HepG2 (cell line): ENCODE results near the gene ZNF276. TPM values are rescaled to one million over a fixed set of nuclear protein-coding genes. Genes with fewer than 3 reads are reported as not detected.

ENCODE experiments used
- CBFB ChIP-seq: sonication (generic); formaldehyde crosslinking; IDR thresholded peaks from 2 replicates; pipeline ENCODE4 v1.4.0; 2020; ENCODE audit warnings: missing genetic modification reagents
- FIP1L1 ChIP-seq: fragments of 200-400 bp; formaldehyde crosslinking; IDR thresholded peaks from 2 replicates; pipeline ENCODE4 v1.6.1; 2018; ENCODE audit warnings: low read depth, mild to moderate bottlenecking, low read length, moderate library complexity, borderline replicate concordance; ENCODE audit not compliant: insufficient read depth
- GLI4 ChIP-seq: sonication (generic); formaldehyde crosslinking; IDR thresholded peaks from 2 replicates; pipeline ENCODE4 v1.5.1; 2020; ENCODE audit warnings: missing genetic modification reagents, mild to moderate bottlenecking, moderate library complexity, borderline replicate concordance
- GTF2F1 ChIP-seq: fragments of 150-350 bp; IDR thresholded peaks from 2 replicates; pipeline ENCODE4 v1.6.1; 2014; ENCODE audit warnings: low read length
- SOX6 ChIP-seq, 2 experiments: fragments of 450-650 bp in 1 of 2; sonication (generic) in 1 of 2; formaldehyde crosslinking in 1 of 2; IDR thresholded peaks; 2 replicates each; pipeline versions ENCODE4 v1.4.0 to v1.6.1; 2017 to 2020; ENCODE audit warnings: antibody characterized with exemption in 1 of 2, mild to moderate bottlenecking in 1 of 2, missing genetic modification reagents in 1 of 2
- SP4 ChIP-seq: sonication (generic); formaldehyde crosslinking; IDR thresholded peaks from 2 replicates; pipeline ENCODE4 v1.8.1; 2023; ENCODE audit warnings: mild to moderate bottlenecking, missing genetic modification reagents
- THAP8 ChIP-seq: sonication (generic); formaldehyde crosslinking; IDR thresholded peaks from 2 replicates; pipeline ENCODE4 v1.5.1; 2020; ENCODE audit warnings: missing genetic modification reagents, mild to moderate bottlenecking, borderline replicate concordance
- ZNF207 ChIP-seq: fragments of 450-650 bp; IDR thresholded peaks from 2 replicates; pipeline ENCODE4 v1.6.1; 2016; ENCODE audit warnings: antibody characterized with exemption, borderline replicate concordance
- ZNF253 ChIP-seq: sonication (generic); formaldehyde crosslinking; IDR thresholded peaks from 2 replicates; pipeline ENCODE4 v1.8.0; 2022; ENCODE audit warnings: mild to moderate bottlenecking, missing genetic modification reagents, borderline replicate concordance
- ZNF33A ChIP-seq: sonication (generic); formaldehyde crosslinking; IDR thresholded peaks from 2 replicates; pipeline ENCODE4 v1.5.1; 2020; ENCODE audit warnings: missing genetic modification reagents, mild to moderate bottlenecking, moderate library complexity, borderline replicate concordance
- ZNF552 ChIP-seq: sonication (generic); formaldehyde crosslinking; IDR thresholded peaks from 2 replicates; pipeline ENCODE4 v1.9.0; 2022; ENCODE audit warnings: missing genetic modification reagents, mild to moderate bottlenecking, borderline replicate concordance
- polyA plus RNA-seq, 8 experiments: library from polyadenylated mRNA; depleted of rRNA in 3 of 8; stranded (reverse) in 7 of 8; unstranded in 1 of 8; fragments of >200 nt; fragmentation: Illumina TruSeq in 4 of 8; extraction: Trizol in 4 of 8; gene quantifications; 2 replicates each; pipeline versions ENCODE4 v1.2.1 to v1.2.3, GENCODE V29; 2011 to 2016; ENCODE audit warnings: low read depth in 4 of 8, missing spikeins in 1 of 8, mixed read lengths in 1 of 8; ENCODE audit not compliant: insufficient read depth in 1 of 8
- total RNA-seq, 5 experiments: library from RNA; depleted of rRNA; stranded (reverse); fragments of >200 nt; fragmentation: Illumina TruSeq; extraction: Trizol; gene quantifications; 2 replicates each; pipeline ENCODE4 v1.2.3, GENCODE V29; 2016; ENCODE audit warnings: low read depth in 1 of 5
- TF ChIP-seq, protein P1 (sequence below): sonication (generic); formaldehyde crosslinking; IDR thresholded peaks from 2 replicates; pipeline ENCODE4 v1.9.0; 2021; ENCODE audit warnings: missing genetic modification reagents, borderline replicate concordance
- TF ChIP-seq, protein P2 (sequence below): sonication (generic); formaldehyde crosslinking; conservative IDR thresholded peaks from 2 replicates; pipeline ENCODE4 v1.8.0; 2022; ENCODE audit warnings: low read depth, missing genetic modification reagents
- TF ChIP-seq, protein P3 (sequence below): sonication (generic); formaldehyde crosslinking; IDR thresholded peaks from 2 replicates; pipeline ENCODE4 v1.8.1; 2023; ENCODE audit warnings: mild to moderate bottlenecking, missing genetic modification reagents
- TF ChIP-seq, protein P4 (sequence below): IDR thresholded peaks from 2 replicates; pipeline ENCODE4 v1.6.1; 2016; ENCODE audit warnings: mild to moderate bottlenecking
- TF ChIP-seq, protein P5 (sequence below): sonication (generic); formaldehyde crosslinking; conservative IDR thresholded peaks from 2 replicates; pipeline ENCODE4 v1.5.0; 2020; ENCODE audit warnings: missing genetic modification reagents

ZNF276 gene
- total and polyA plus RNA-seq, 2 of the 13 experiments (the other 11 are each of a cell fraction or from before 2014, with no cell fraction given), result 17.7 to 18.0 TPM

DNA sequence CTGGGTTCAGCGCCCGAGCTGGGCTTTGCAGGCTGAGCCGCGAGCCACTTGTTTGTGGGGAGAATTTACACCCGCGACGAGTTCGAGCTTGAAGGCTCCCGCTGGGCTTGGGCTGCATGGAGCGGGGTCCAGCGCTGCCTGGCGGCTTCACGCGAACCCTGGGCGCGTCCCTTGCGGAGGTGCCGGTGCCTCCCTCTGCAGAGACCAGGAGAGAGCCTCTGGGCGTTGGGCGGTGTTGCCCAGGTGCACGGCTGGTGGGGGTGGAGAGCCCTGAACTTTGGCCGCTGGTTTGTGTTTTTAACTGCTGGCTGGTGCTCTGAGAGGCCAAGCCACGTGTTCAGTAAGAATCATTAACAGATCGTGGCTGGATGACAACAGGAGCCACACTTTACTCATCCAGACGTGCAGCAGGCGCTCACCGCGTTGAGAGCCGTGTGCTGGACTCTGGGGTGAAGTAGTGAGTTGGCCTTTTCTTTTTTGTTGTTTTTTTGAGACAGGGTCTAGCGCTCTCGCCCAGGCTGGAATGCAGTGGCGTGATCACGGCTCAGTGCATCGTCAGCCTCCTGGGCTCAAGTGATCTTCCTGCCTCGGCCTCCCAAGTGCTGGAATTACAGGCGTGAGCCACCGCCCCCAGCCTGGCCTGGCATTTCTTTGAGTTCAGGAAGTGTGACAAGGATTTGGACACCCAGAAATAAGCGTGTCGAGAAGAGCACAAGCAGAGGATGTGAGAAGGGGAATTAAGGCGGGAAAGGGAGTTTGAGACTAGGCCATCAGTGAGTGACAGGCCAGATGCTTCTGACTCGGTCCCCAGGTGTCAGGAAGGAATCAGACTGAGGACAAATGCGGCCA is 34.0 kb upstream of the ZNF276 start (continued):
- TF ChIP-seq, protein P1, sequence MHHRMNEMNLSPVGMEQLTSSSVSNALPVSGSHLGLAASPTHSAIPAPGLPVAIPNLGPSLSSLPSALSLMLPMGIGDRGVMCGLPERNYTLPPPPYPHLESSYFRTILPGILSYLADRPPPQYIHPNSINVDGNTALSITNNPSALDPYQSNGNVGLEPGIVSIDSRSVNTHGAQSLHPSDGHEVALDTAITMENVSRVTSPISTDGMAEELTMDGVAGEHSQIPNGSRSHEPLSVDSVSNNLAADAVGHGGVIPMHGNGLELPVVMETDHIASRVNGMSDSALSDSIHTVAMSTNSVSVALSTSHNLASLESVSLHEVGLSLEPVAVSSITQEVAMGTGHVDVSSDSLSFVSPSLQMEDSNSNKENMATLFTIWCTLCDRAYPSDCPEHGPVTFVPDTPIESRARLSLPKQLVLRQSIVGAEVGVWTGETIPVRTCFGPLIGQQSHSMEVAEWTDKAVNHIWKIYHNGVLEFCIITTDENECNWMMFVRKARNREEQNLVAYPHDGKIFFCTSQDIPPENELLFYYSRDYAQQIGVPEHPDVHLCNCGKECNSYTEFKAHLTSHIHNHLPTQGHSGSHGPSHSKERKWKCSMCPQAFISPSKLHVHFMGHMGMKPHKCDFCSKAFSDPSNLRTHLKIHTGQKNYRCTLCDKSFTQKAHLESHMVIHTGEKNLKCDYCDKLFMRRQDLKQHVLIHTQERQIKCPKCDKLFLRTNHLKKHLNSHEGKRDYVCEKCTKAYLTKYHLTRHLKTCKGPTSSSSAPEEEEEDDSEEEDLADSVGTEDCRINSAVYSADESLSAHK (CRISPR knock-in tag), result no peak
- peak; percentile 90; the same call in 1 of the 2 replicates for TF ChIP-seq ZNF552 (CRISPR knock-in tag)
- TF ChIP-seq, protein P2, sequence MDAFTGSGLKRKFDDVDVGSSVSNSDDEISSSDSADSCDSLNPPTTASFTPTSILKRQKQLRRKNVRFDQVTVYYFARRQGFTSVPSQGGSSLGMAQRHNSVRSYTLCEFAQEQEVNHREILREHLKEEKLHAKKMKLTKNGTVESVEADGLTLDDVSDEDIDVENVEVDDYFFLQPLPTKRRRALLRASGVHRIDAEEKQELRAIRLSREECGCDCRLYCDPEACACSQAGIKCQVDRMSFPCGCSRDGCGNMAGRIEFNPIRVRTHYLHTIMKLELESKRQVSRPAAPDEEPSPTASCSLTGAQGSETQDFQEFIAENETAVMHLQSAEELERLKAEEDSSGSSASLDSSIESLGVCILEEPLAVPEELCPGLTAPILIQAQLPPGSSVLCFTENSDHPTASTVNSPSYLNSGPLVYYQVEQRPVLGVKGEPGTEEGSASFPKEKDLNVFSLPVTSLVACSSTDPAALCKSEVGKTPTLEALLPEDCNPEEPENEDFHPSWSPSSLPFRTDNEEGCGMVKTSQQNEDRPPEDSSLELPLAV (CRISPR knock-in tag), result no peak
- TF ChIP-seq, protein P3, sequence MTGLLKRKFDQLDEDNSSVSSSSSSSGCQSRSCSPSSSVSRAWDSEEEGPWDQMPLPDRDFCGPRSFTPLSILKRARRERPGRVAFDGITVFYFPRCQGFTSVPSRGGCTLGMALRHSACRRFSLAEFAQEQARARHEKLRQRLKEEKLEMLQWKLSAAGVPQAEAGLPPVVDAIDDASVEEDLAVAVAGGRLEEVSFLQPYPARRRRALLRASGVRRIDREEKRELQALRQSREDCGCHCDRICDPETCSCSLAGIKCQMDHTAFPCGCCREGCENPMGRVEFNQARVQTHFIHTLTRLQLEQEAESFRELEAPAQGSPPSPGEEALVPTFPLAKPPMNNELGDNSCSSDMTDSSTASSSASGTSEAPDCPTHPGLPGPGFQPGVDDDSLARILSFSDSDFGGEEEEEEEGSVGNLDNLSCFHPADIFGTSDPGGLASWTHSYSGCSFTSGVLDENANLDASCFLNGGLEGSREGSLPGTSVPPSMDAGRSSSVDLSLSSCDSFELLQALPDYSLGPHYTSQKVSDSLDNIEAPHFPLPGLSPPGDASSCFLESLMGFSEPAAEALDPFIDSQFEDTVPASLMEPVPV, result peak; percentile 99
- no peak for TF ChIP-seq SOX6 (IDR thresholded peaks at IDR 0.05)
- TF ChIP-seq SOX6 (CRISPR knock-in tag; IDR thresholded peaks at IDR 0.05), result peak; percentile 98
- TF ChIP-seq ZNF253 (CRISPR knock-in tag), result no peak; the same call in 1 of the 2 replicates
- TF ChIP-seq, protein P4, sequence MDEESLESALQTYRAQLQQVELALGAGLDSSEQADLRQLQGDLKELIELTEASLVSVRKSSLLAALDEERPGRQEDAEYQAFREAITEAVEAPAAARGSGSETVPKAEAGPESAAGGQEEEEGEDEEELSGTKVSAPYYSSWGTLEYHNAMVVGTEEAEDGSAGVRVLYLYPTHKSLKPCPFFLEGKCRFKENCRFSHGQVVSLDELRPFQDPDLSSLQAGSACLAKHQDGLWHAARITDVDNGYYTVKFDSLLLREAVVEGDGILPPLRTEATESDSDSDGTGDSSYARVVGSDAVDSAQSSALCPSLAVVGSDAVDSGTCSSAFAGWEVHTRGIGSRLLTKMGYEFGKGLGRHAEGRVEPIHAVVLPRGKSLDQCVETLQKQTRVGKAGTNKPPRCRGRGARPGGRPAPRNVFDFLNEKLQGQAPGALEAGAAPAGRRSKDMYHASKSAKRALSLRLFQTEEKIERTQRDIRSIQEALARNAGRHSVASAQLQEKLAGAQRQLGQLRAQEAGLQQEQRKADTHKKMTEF, result peak; percentile 100
- TF ChIP-seq GLI4, result peak; percentile 98
- TF ChIP-seq, protein P5, sequence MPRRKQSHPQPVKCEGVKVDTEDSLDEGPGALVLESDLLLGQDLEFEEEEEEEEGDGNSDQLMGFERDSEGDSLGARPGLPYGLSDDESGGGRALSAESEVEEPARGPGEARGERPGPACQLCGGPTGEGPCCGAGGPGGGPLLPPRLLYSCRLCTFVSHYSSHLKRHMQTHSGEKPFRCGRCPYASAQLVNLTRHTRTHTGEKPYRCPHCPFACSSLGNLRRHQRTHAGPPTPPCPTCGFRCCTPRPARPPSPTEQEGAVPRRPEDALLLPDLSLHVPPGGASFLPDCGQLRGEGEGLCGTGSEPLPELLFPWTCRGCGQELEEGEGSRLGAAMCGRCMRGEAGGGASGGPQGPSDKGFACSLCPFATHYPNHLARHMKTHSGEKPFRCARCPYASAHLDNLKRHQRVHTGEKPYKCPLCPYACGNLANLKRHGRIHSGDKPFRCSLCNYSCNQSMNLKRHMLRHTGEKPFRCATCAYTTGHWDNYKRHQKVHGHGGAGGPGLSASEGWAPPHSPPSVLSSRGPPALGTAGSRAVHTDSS (CRISPR knock-in tag), result peak; percentile 38; the same call in 1 of the 2 replicates
- peak; percentile 93; the same call in 1 of the 2 replicates for TF ChIP-seq THAP8
- no peak for TF ChIP-seq GTF2F1
- TF ChIP-seq ZNF33A (CRISPR knock-in tag), result peak; percentile 85; the same call in 1 of the 2 replicates
- peak; percentile 71; the same call in 1 of the 2 replicates for TF ChIP-seq CBFB
- TF ChIP-seq ZNF207, result no peak
- TF ChIP-seq FIP1L1, result 0 out of 2 replicates have a peak, but pooled peaks have one; percentile 86
- TF ChIP-seq SP4 (CRISPR knock-in tag), result peak; percentile 87; the same call in 1 of the 2 replicates
